Coronary artery (tissue), 2 donors: ENCODE measurements around the gene NOP9.
A peak's percentile ranks its signal among the peaks of the same experiment; 100 is the strongest.

Source experiments
- DNase-seq: peaks from one replicate; pipeline ENCODE4 v3.0.0-alpha.2; 2017; ENCODE audit warnings: low spot score
- H3K27ac ChIP-seq, 2 donors: fragments of 200-600 bp; sonication (generic); one replicate each; pipeline ENCODE4 v1.5.1; 2016 to 2019
- H3K4me3 ChIP-seq: fragments of 200-600 bp; sonication (generic); 2 replicates; pipeline ENCODE4 v1.5.1; 2016; ENCODE audit warnings: mild to moderate bottlenecking, moderate library complexity
- TF ChIP-seq, protein P1 (sequence below): fragments of 200-600 bp; sonication (generic); IDR thresholded peaks from one replicate; pipeline ENCODE4 v1.5.1; 2019; ENCODE audit warnings: antibody characterized with exemption

The NOP9 gene, protein sequence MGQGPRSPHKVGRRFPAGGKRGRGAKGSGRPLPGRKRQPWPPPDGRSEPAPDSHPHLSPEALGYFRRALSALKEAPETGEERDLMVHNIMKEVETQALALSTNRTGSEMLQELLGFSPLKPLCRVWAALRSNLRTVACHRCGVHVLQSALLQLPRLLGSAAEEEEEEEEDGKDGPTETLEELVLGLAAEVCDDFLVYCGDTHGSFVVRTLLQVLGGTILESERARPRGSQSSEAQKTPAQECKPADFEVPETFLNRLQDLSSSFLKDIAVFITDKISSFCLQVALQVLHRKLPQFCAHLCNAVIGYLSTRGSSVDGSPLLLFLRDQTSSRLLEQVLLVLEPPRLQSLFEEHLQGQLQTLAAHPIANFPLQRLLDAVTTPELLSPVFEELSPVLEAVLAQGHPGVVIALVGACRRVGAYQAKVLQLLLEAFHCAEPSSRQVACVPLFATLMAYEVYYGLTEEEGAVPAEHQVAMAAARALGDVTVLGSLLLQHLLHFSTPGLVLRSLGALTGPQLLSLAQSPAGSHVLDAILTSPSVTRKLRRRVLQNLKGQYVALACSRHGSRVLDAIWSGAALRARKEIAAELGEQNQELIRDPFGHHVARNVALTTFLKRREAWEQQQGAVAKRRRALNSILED

DNA sequence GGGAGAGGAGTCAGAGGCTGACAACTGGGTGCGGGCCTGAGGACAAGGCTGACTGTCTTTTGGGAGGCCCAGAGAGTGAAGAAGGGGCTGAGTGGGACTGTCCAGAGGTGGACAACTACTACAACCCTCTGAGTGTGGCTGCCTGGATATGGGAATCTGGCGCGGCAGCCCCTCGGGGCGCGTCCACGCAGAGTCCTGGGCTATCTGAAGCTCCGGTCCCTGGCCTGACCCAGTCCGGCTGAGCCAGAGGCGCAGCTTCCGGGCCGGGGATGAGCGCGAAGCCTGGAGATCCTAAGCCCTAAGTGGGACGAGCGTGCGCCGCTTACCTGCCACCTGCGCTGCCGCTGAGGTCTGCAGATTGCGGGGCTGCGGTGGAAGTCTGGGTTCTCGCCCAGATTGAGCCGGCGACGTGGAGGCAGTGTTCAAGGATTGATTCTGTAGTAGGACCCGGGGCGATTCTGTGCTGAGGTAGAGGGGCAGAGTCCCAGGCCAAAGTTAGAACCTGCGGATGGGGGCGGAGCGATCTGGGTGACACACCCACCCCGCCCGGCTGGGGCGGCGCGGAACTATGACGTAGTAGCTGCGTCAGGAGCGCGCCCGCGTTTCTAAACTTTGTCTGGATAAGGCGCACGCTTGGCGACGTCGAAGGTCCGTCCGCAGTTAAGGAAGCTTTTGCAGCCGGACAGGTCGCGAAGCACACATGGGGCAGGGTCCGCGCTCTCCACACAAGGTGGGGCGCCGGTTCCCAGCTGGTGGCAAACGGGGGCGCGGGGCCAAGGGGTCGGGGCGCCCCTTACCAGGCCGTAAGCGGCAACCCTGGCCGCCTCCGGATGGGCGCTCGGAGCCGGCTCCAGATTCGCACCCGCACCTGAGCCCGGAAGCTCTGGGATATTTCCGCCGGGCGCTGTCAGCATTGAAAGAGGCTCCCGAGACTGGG is at the start of gene NOP9, which contains the start of gene DHRS1:
TSS of gene NOP9 (plus strand) at position 596 of the 937 bp plus-strand sequence. CDS start at position 701, 105 bp downstream.
TSS of gene DHRS1 (minus strand) at position 526 of the 937 bp plus-strand sequence. CDS start 674 bp downstream, outside the sequence.
- Histone ChIP-seq H3K27ac (peak within 1 kb of the TSS; percentile 81 to 92), H3K4me3 (peak within 1 kb of the TSS; percentile 94)
- TF ChIP-seq, protein P1, sequence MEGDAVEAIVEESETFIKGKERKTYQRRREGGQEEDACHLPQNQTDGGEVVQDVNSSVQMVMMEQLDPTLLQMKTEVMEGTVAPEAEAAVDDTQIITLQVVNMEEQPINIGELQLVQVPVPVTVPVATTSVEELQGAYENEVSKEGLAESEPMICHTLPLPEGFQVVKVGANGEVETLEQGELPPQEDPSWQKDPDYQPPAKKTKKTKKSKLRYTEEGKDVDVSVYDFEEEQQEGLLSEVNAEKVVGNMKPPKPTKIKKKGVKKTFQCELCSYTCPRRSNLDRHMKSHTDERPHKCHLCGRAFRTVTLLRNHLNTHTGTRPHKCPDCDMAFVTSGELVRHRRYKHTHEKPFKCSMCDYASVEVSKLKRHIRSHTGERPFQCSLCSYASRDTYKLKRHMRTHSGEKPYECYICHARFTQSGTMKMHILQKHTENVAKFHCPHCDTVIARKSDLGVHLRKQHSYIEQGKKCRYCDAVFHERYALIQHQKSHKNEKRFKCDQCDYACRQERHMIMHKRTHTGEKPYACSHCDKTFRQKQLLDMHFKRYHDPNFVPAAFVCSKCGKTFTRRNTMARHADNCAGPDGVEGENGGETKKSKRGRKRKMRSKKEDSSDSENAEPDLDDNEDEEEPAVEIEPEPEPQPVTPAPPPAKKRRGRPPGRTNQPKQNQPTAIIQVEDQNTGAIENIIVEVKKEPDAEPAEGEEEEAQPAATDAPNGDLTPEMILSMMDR, result no peak
- peak; percentile 94 for DNase-seq

DNA sequence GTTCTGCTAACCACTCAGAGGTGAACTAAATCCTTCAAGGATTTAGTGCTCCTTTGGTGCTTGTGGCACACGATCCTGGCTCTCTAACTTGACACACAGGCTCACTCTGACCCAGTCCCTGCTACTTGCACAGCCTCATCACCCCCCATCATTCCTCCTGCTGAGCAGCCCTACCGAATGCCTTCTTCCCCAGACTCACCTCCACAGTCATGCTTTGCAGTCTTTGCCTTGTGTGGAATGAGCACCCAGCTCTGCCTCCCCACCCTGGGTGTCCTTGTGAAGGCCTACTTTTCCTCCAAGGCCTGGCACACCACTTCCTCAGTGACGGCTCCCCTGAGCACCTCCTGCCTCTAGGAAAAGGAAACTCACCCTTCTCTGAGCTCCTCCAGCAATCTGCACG is 49.3 kb upstream of the NOP9 start:
- Histone ChIP-seq H3K27ac (no peak overlapping the region), H3K4me3 (no peak overlapping the region)
- no peak for DNase-seq
- TF ChIP-seq, protein P1, result no peak

DNA sequence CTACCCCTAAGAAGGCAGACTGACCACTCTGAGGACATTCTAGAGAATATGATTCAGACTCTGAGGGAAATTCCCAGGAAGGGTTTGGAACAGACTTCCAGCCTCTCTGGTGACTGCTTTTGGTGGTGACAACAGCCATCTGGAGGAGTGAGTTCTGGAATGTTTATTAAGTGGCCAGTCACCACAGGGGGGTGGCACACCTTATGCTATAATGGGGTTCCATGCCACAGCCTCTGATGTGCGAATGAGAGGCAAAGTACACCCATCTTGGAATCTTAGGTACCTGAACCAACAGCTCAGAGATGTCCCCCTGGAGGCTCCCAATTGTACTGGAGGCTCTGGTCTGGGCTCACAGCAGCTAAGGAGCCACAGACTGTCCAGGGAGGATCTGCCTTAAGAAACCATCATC is 47.8 kb upstream of the NOP9 start:
- no peak overlapping the region for H3K4me3 ChIP-seq
- TF ChIP-seq, protein P1, result no peak
- DNase-seq, result no peak

DNA sequence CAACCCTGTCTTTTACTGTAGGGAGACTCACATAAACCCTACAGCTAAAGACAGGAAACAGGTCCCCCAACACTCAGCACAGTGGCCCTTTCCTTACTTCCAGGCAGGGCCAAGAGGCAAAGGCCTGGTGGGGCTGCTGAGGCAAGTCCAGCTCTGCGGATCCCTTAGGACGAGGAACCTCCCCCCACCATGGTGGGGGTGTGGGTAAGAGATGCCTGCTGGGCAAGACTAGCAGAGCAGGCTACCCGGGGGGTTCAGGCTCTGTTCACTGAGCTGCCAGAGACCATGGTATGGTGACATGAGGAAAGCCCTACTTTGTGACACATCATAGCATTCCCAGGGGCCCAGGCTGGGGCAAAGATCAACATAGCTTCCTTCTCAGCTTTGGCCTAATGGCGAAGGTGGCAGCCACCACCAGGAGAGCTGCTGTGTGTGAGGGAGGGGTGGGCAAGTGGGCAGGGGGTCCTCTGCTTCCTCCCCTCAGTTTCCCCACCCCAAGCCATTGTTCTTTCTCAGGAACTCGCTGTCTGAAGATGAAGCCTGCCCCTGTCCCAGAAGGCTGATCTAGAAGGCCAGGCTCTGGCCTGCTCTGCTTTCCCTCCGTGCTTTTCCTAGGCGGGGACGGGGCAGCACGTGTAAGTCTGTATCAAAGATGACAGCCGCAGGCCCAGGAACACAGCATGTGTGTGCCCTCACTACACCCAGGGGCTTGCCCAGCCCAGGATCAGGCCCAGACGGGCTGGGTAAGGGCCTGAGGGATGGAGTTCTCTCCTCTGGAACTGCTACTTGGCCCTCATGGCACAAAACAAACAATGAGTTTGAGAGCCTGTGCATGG is 47.1 kb upstream of the NOP9 start:
- no peak for DNase-seq
- Histone ChIP-seq H3K4me3 (no peak overlapping the region), H3K27ac (no peak overlapping the region)
- TF ChIP-seq, protein P1, result no peak

More for the DNA sequence above, 47.8 kb upstream of the NOP9 start:
- no peak overlapping the region for H3K27ac ChIP-seq

DNA sequence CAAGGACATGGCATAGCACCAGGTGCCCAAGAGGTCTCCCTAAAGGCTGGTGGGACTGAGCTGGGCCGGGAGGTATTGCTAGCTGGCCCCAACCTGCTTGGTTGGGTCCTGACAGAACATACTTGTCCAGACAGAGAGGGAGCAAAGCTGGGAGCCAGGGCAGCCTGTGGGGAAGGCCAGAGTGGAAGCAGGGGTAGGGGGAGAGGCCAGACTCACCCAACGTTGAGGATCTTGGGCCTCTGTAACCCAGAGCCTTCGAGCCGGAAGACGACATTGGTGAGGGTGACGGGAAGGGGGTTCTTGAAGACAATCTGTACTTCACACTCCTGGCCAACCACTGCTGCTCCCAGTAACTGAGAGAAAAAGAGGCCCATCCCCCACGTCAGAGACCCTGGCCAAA is 45.7 kb upstream of the NOP9 start:
- no peak overlapping the region for H3K27ac ChIP-seq
- DNase-seq, result no peak
- TF ChIP-seq, protein P1, result no peak

More for the DNA sequence above, 45.7 kb upstream of the NOP9 start:
- no peak overlapping the region for H3K4me3 ChIP-seq
